HG02970 (cell line): ENCODE measurements around the gene STX1A.
"Not testable (repeated sequence)": the region's sequence is repeated elsewhere in the genome, so short reads cannot be mapped to it uniquely, and the experiment has no call there.

Experiments
- ATAC-seq: cut with Tn5 transposase; IDR thresholded peaks from one replicate; pipeline ENCODE4 v1.9.1; 2021; ENCODE audit warnings: mild to moderate bottlenecking, moderate library complexity, moderate number of reproducible peaks; ENCODE audit not compliant: unreplicated experiment, low FRiP score

STX1A gene

GRCh38 chr7:73659983-73660382 is 59.5 kb downstream of the STX1A start:
- no peak for ATAC-seq

DNA sequence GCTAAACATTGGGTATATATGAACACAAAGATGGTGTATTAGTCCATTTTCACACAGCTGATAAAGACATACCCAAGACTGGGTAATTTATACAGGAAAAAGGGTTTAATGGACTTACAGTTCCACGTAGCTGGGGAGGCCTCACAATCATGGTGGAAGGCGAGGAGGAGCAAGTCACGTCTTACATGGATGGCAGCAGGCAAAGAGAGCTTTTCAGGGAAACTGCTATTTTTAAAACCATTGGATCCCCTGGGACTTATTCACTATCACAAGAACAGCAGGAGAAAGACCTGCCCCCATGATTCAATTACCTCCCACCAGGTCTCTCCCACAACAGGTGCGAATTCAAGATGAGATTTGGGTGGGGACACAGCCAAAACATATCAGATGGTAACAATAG is 64.2 kb downstream of the STX1A start:
- ATAC-seq: not testable (repeated sequence)

DNA sequence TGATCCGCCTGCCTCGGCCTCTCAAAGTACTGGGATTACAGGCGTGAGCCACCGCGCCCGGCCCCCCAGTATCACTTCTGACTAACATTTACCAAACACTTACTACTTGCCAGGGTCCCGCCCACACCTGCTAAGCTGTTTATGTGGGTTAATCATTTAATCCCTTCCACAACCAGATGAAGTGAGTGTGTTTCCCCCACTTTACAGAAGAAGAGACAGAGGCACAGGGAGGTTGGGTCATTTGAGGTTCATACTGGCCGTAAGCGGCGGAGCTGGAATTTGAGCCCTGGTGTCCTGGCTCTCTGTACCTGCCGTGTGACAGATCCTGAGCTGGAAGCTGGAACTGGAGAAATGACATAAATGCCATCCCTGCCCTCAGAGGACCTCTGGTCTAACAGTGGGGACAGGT is 66.9 kb downstream of the STX1A start:
- no peak for ATAC-seq

DNA sequence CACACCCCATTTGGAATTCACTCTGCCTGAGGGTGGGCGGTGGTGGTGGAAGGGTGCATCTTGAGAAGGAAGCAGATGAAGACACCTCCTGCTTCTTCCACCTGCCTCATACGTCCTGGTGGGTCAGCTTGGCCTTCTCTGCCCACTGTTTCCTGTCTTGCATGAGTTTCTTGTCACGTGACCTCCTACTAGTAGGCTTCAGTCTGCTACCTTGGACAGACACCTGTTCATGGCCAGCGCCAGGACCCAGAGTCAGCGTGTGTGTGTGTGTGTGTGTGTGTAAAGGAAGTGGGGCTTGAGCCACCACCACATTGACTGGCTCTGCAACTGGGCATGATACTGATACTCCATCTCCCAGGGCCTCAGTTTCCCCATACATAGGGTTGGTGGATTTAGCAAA is 68.9 kb downstream of the STX1A start:
- no peak for ATAC-seq

DNA sequence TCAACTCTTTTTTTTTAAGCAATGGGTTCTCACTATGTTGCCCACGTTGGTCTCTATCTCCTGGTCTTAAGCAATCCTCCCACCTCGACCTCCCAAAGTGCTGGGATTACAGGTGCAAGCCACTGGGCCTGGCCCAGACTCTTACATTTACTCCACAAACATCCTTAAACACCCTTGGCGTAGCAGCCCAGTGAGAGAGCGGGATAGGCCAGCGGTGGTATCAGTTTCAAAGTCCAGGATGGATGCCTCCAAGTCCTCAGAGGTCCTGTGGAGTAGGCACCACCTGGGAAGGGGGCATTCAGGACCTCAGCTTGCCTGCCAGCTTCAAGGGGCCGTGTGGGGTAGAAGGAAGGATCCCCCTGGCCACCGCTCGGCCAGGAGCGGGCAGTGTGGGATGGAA is 69.9 kb downstream of the STX1A start:
- no peak for ATAC-seq
